ENCODE data around the gene EMD. TPM values are rescaled to one million over a fixed set of nuclear protein-coding genes. Genes with fewer than 3 reads are reported as not detected.
A peak's percentile ranks its signal among the peaks of the same experiment; 100 is the strongest.
"Not testable (repeated sequence)": the region's sequence is repeated elsewhere in the genome, so short reads cannot be mapped to it uniquely, and the experiment has no call there.

Gene EMD
- 100 to 1,000 TPM in 2 of 5 experiments, 10 to 100 TPM in 3; 53.5 to 141 (median 89.9) TPM for total RNA-seq
- polyA plus RNA-seq: 10 to 100 TPM; 31.5 to 34.6 TPM
- total RNA-seq: 86.1 reads per million, percentile 82 among the genes with 10 or more reads in this experiment

GRCh38 chrX:154378799-154379568 is at the start of gene EMD:
EMD (plus strand) TSS chrX:154379295; CDS start chrX:154379485, 190 bp downstream.
- ChIA-PET POLR2A (interaction anchor here (0.7 to 1.5 kb wide), 11 partner anchors 8 to 452 kb away, joined by 3 to 7 read pairs (median 3); partner anchors contain the start of genes IKBKG and RPL10), CTCF (interaction anchor here (0.6 kb wide), 1 partner anchor 135 kb away, joined by 3 read pairs; no protein-coding TSS in a partner anchor)
- peaks cover 0 to 3% (median 0%) of the 10 kb centered on the region in 5 donors for H3K36me3 Mint-ChIP-seq
- peaks cover 10 to 18% of the 10 kb centered on the region in 2 donors for H3K4me1 ChIP-seq (ENCODE audit: control insufficient read depth in 2 of 2, insufficient read depth in 2 of 2, low read length in 2 of 2)
- ATAC-seq (peak; percentile 87), DNase-seq (peak; percentile 88 to 98 (median 96))
- H3K9me3 Mint-ChIP-seq: peaks cover 0 to 2% (median 0%) of the 10 kb centered on the region in 11 donors
- H3K4me3 ChIP-seq (ENCODE audit: low read length): peak within 1 kb of the TSS; percentile 68
- H3K36me3 ChIP-seq (ENCODE audit: control insufficient read depth in 2 of 3, insufficient read depth in 3 of 3, low read length in 3 of 3): peaks cover 0 to 13% (median 0%) of the 10 kb centered on the region in 3 experiments
- H3K9me3 ChIP-seq (ENCODE audit: control insufficient read depth in 2 of 3, low read length in 3 of 3): no peaks in the 10 kb centered on the region
- H3K27me3 Mint-ChIP-seq: no peaks in the 10 kb centered on the region
- H3K27me3 ChIP-seq (ENCODE audit: control insufficient read depth in 2 of 2, insufficient read depth in 2 of 2, low read length in 2 of 2): no peaks in the 10 kb centered on the region
- peaks cover 4 to 21% (median 12%) of the 10 kb centered on the region in 7 donors for H3K4me1 Mint-ChIP-seq
- intact Hi-C loops (cut with micrococcal nuclease): loop anchor here (1.0 to 10.0 kb wide), 11 partner anchors 8 to 657 kb away; partner anchors contain the start of genes ARHGAP4 (in 2 of the 2), FAM3A (in 2 of the 2), HCFC1 (in 2 of the 2) and MECP2 (in 2 of the 2)
- peak within 1 kb of the TSS; percentile 73 to 88 (median 84) for H3K4me3 Mint-ChIP-seq
- H3K27ac Mint-ChIP-seq: peak within 1 kb of the TSS; percentile 72 to 95 (median 92)
- H3K27ac ChIP-seq (ENCODE audit: low read depth, low read length): peak within 1 kb of the TSS; percentile 99

GRCh38 chrX:154332561-154332960 is 46.5 kb upstream of the EMD start:
- H3K27me3 ChIP-seq (ENCODE audit: control insufficient read depth in 2 of 2, insufficient read depth in 2 of 2, low read length in 2 of 2): no peaks in the 10 kb centered on the region
- H3K4me3 Mint-ChIP-seq: no peak overlapping the region
- H3K4me3 ChIP-seq (ENCODE audit: low read length): no peak overlapping the region
- H3K36me3 Mint-ChIP-seq: no peaks in the 10 kb centered on the region
- DNase-seq (no peak), ATAC-seq (no peak)
- H3K4me1 Mint-ChIP-seq: peaks cover 10 to 47% (median 41%) of the 10 kb centered on the region in 7 donors
- peaks cover 5 to 27% of the 10 kb centered on the region in 2 donors for H3K4me1 ChIP-seq (ENCODE audit: control insufficient read depth in 2 of 2, insufficient read depth in 2 of 2, low read length in 2 of 2)
- H3K9me3 ChIP-seq (ENCODE audit: control insufficient read depth in 2 of 3, low read length in 3 of 3): no peaks in the 10 kb centered on the region
- H3K9me3 Mint-ChIP-seq: no peaks in the 10 kb centered on the region
- H3K36me3 ChIP-seq (ENCODE audit: control insufficient read depth in 2 of 3, insufficient read depth in 3 of 3, low read length in 3 of 3): no peaks in the 10 kb centered on the region
- ChIA-PET POLR2A (no interaction called here), CTCF (no interaction called here)
- no peak overlapping the region for H3K27ac ChIP-seq (ENCODE audit: low read depth, low read length)
- H3K27me3 Mint-ChIP-seq: no peaks in the 10 kb centered on the region
- intact Hi-C loops (cut with micrococcal nuclease): no loop called here
- no peak overlapping the region for H3K27ac Mint-ChIP-seq

DNA sequence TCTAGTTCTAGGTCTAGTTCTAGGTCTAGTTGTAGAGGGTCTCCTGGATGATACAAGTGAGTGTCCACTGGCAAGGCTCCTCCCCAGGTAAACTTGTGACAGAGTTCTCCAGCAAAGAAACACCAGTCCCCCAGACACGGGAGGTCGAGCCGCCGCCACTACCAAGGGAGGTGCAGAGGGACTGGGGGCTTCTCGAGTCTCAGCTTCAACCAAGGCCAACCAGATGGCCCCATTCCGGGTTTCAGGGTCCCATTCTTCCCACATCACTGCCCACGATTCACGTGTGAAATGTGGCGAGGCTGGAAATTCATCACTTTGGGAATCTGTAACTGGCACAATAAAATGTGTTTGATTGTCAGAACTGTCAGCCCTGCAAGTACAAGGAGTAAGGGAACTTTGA is 46.0 kb upstream of the EMD start:
- Histone ChIP-seq H3K4me3 (ENCODE audit: low read length) (no peak overlapping the region), H3K4me1 (ENCODE audit: control insufficient read depth in 2 of 2, insufficient read depth in 2 of 2, low read length in 2 of 2) (peaks cover 0 to 21% of the 10 kb centered on the region in 2 donors), H3K36me3 (ENCODE audit: control insufficient read depth in 2 of 3, insufficient read depth in 3 of 3, low read length in 3 of 3) (no peaks in the 10 kb centered on the region), H3K9me3 (ENCODE audit: control insufficient read depth in 2 of 3, low read length in 3 of 3) (no peaks in the 10 kb centered on the region), H3K27me3 (ENCODE audit: control insufficient read depth in 2 of 2, insufficient read depth in 2 of 2, low read length in 2 of 2) (no peaks in the 10 kb centered on the region), H3K27ac (ENCODE audit: low read depth, low read length) (no peak overlapping the region)
- Mint-ChIP-seq H3K27me3 (no peaks in the 10 kb centered on the region), H3K4me1 (peaks cover 6 to 41% (median 35%) of the 10 kb centered on the region in 7 donors), H3K4me3 (no peak overlapping the region), H3K27ac (no peak overlapping the region), H3K9me3 (no peaks in the 10 kb centered on the region), H3K36me3 (no peaks in the 10 kb centered on the region)
- POLR2A ChIA-PET: interaction anchor here (1.2 to 1.5 kb wide), 2 partner anchors 16 to 35 kb away, joined by 3 to 4 read pairs; no protein-coding TSS in a partner anchor
- intact Hi-C loops (cut with micrococcal nuclease): no loop called here
- no peak for ATAC-seq
- no peak for DNase-seq
- CTCF ChIA-PET: interaction anchor here (1.0 kb wide), 1 partner anchor 9 kb away, joined by 3 read pairs; no protein-coding TSS in a partner anchor

DNA sequence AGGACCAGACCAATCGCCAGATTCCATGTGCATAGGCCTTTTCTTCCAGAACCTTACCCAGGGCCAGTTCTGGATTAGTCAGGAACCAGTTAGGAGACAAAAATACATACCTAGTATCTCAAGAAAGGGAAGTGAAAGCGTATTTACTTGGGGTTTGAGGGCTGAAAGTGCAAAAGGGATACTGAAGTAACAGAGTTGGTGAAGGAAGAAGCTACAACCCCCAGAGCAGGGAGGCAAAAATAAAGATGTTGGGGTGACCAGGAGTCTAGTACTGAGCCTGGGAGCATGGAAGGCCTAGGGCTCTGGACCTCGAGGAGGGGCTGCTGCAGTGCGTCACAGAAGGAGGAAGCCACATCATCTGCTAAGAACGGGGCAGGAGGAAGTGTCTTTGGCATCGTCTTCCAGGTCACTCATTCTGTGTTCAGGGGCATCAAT is 45.2 kb upstream of the EMD start:
- CTCF ChIA-PET: interaction anchor here (1.0 kb wide), 2 partner anchors 10 to 16 kb away, joined by 3 read pairs; no protein-coding TSS in a partner anchor
- Mint-ChIP-seq H3K9me3 (no peaks in the 10 kb centered on the region), H3K27me3 (no peaks in the 10 kb centered on the region), H3K4me1 (peaks cover 6 to 34% (median 30%) of the 10 kb centered on the region in 7 donors), H3K36me3 (no peaks in the 10 kb centered on the region), H3K4me3 (peak overlapping the region in 5 of 10 donors; percentile 14 to 66 (median 49)), H3K27ac (peak overlapping the region in 5 of 9 donors; percentile 24 to 74 (median 50))
- ATAC-seq: peak; percentile 69
- H3K9me3 ChIP-seq (ENCODE audit: control insufficient read depth in 2 of 3, low read length in 3 of 3): no peaks in the 10 kb centered on the region
- no peaks in the 10 kb centered on the region for H3K27me3 ChIP-seq (ENCODE audit: control insufficient read depth in 2 of 2, insufficient read depth in 2 of 2, low read length in 2 of 2)
- no peak overlapping the region for H3K27ac ChIP-seq (ENCODE audit: low read depth, low read length)
- intact Hi-C loops (cut with micrococcal nuclease): no loop called here
- no peak overlapping the region for H3K4me3 ChIP-seq (ENCODE audit: low read length)
- DNase-seq: no peak
- H3K4me1 ChIP-seq (ENCODE audit: control insufficient read depth in 2 of 2, insufficient read depth in 2 of 2, low read length in 2 of 2): peaks cover 0 to 15% of the 10 kb centered on the region in 2 donors
- POLR2A ChIA-PET: interaction anchor here (1.1 to 1.5 kb wide), 3 partner anchors 7 to 35 kb away, joined by 3 to 4 read pairs (median 3); no protein-coding TSS in a partner anchor
- H3K36me3 ChIP-seq (ENCODE audit: control insufficient read depth in 2 of 3, insufficient read depth in 3 of 3, low read length in 3 of 3): no peaks in the 10 kb centered on the region

DNA sequence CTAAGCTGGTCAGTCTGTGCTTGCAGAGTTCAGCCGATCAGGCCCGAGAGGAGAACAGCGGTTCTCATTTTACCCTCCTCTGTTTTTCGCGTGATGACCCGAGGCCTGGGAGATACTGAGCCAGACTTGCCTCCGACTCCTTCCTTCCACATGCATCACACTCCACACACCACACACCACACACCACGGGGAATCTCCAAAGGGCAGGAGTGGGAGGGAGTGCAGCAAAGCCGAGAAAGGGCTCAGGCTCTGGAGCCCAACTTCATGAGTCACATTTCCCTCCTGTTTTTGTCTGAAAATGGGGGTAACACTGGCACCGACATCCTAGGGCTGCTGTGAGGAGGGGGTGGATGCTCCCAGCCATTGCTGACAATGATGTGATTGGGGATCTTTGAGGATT is 44.6 kb upstream of the EMD start:
- Histone ChIP-seq H3K4me1 (ENCODE audit: control insufficient read depth in 2 of 2, insufficient read depth in 2 of 2, low read length in 2 of 2) (peaks cover 0 to 8% of the 10 kb centered on the region in 2 donors), H3K4me3 (ENCODE audit: low read length) (no peak overlapping the region), H3K36me3 (ENCODE audit: control insufficient read depth in 2 of 3, insufficient read depth in 3 of 3, low read length in 3 of 3) (no peaks in the 10 kb centered on the region), H3K9me3 (ENCODE audit: control insufficient read depth in 2 of 3, low read length in 3 of 3) (no peaks in the 10 kb centered on the region), H3K27me3 (ENCODE audit: control insufficient read depth in 2 of 2, insufficient read depth in 2 of 2, low read length in 2 of 2) (no peaks in the 10 kb centered on the region), H3K27ac (ENCODE audit: low read depth, low read length) (no peak overlapping the region)
- Mint-ChIP-seq H3K27me3 (no peaks in the 10 kb centered on the region), H3K4me1 (peaks cover 5 to 28% (median 26%) of the 10 kb centered on the region in 7 donors), H3K36me3 (no peaks in the 10 kb centered on the region), H3K9me3 (no peaks in the 10 kb centered on the region), H3K4me3 (peak overlapping the region in 2 of 10 donors; percentile 49), H3K27ac (peak overlapping the region in 5 of 9 donors; percentile 25 to 74 (median 50))
- ChIA-PET CTCF (interaction anchor here (1.0 kb wide), 1 partner anchor 17 kb away, joined by 3 read pairs; no protein-coding TSS in a partner anchor), POLR2A (interaction anchor here (1.1 to 1.5 kb wide), 3 partner anchors 8 to 34 kb away, joined by 3 to 4 read pairs (median 3); no protein-coding TSS in a partner anchor)
- no peak for ATAC-seq
- peak in 1 of 9 donors; percentile 63 for DNase-seq
- intact Hi-C loops (cut with micrococcal nuclease): no loop called here

GRCh38 chrX:154341399-154342298 is 37.4 kb upstream of the EMD start:
- H3K9me3 ChIP-seq (ENCODE audit: control insufficient read depth in 2 of 3, low read length in 3 of 3); H3K4me1 ChIP-seq (ENCODE audit: control insufficient read depth in 2 of 2, insufficient read depth in 2 of 2, low read length in 2 of 2); intact Hi-C loops (cut with micrococcal nuclease); H3K4me3 Mint-ChIP-seq; H3K36me3 ChIP-seq (ENCODE audit: control insufficient read depth in 2 of 3, insufficient read depth in 3 of 3, low read length in 3 of 3); H3K36me3 Mint-ChIP-seq; H3K27me3 ChIP-seq (ENCODE audit: control insufficient read depth in 2 of 2, insufficient read depth in 2 of 2, low read length in 2 of 2); H3K27ac Mint-ChIP-seq; H3K27ac ChIP-seq (ENCODE audit: low read depth, low read length); H3K4me3 ChIP-seq (ENCODE audit: low read length); H3K27me3 Mint-ChIP-seq; H3K9me3 Mint-ChIP-seq; CTCF ChIA-PET; H3K4me1 Mint-ChIP-seq; POLR2A ChIA-PET: not testable (repeated sequence)
- DNase-seq (peak in 2 of 9 donors; percentile 20 to 53), ATAC-seq (peak; percentile 81)
